Sigmoid colon (tissue), 7 donors: ENCODE data around the gene GFPT1. TPM values are rescaled to one million over a fixed set of nuclear protein-coding genes. Genes with fewer than 3 reads are reported as not detected.

ENCODE experiments used
- DNase-seq: peaks from one replicate; pipeline ENCODE4 v3.0.0-alpha.2; 2019
- H3K27ac ChIP-seq, 4 donors: fragments of 200-600 bp; sonication (generic); one replicate each; pipeline ENCODE4 v1.5.1; 2016 to 2019; ENCODE audit warnings: mild to moderate bottlenecking in 1 of 4
- H3K27me3 ChIP-seq, 3 donors: fragments of 200-600 bp; sonication (generic); one replicate each; pipeline ENCODE4 v1.5.1; 2019; ENCODE audit warnings: mild to moderate bottlenecking in 1 of 3
- H3K36me3 ChIP-seq, 4 donors: fragments of 200-600 bp; sonication (generic); one replicate each; pipeline ENCODE4 v1.5.1; 2016 to 2019
- H3K4me1 ChIP-seq, 4 donors: fragments of 200-600 bp; sonication (generic); one replicate each; pipeline ENCODE4 v1.5.1; 2017 to 2019
- H3K4me3 ChIP-seq, 4 donors: fragments of 200-600 bp; sonication (generic); one replicate each; pipeline ENCODE4 v1.5.1; 2017 to 2019; ENCODE audit warnings: mild to moderate bottlenecking in 2 of 4, moderate library complexity in 1 of 4
- H3K9me3 ChIP-seq, 4 donors: fragments of 200-600 bp in 3 of 4; sonication (generic) in 3 of 4; one replicate each; pipeline versions ENCODE4 v1.5.1 to v1.6.1; 2013 to 2019
- EP300 ChIP-seq, 4 donors: sonication (generic); formaldehyde crosslinking; IDR thresholded peaks; one replicate each; pipeline ENCODE4 v1.6.1; 2017; ENCODE audit warnings: antibody characterized with exemption in 4 of 4
- POLR2A ChIP-seq, 2 donors: fragments of 450-650 bp; IDR thresholded peaks; one replicate each; pipeline ENCODE4 v1.6.1; 2016; ENCODE audit warnings: antibody characterized with exemption in 2 of 2, mild to moderate bottlenecking in 2 of 2, moderate library complexity in 2 of 2
- POLR2AphosphoS5 ChIP-seq, 4 donors: sonication (generic); formaldehyde crosslinking; IDR thresholded peaks; one replicate each; pipeline ENCODE4 v1.6.1; 2017; ENCODE audit warnings: antibody characterized with exemption in 4 of 4
- WGBS, 2 donors: extraction: QIAGEN DNeasy Blood & Tissue Kit; methylation state at CpG; one replicate each; pipeline ENCODE4 v1.1.7; 2013; 5-methylcytosine and 5-hydroxymethylcytosine counted together
- intact Hi-C: fragments of 100-400 bp; cut with DNase I; formaldehyde crosslinking; loops from one replicate; pipeline ENCODE4 v1.15.1; 2023
- polyA plus RNA-seq, 3 donors: library from polyadenylated mRNA; stranded (reverse); fragments of 200-250 nt; gene quantifications; one replicate each; pipeline ENCODE4 v1.2.3, GENCODE V29; 2013
- total RNA-seq, 4 donors: library from RNA; depleted of rRNA; stranded (reverse); fragments of >200 nt; gene quantifications; one replicate each; pipeline ENCODE4 v1.1.0, GENCODE V29; 2016
- TF ChIP-seq, protein P1 (sequence below), 4 experiments: fragments of 450-650 bp in 3 of 4; fragments of 200-600 bp in 1 of 4; IDR thresholded peaks; one replicate each; pipeline ENCODE4 v1.5.1; 2016 to 2019; ENCODE audit warnings: antibody characterized with exemption in 4 of 4, mild to moderate bottlenecking in 3 of 4, moderate library complexity in 2 of 4
- donor health status: healthy with polysubstance abuse.
- donor health status: Bipolar disorder and iron deficiency.
- donor health status: healthy.

GFPT1 gene
- total and polyA plus RNA-seq, 7 donors, result 14.5 to 45.5 (median 24.4) TPM

DNA sequence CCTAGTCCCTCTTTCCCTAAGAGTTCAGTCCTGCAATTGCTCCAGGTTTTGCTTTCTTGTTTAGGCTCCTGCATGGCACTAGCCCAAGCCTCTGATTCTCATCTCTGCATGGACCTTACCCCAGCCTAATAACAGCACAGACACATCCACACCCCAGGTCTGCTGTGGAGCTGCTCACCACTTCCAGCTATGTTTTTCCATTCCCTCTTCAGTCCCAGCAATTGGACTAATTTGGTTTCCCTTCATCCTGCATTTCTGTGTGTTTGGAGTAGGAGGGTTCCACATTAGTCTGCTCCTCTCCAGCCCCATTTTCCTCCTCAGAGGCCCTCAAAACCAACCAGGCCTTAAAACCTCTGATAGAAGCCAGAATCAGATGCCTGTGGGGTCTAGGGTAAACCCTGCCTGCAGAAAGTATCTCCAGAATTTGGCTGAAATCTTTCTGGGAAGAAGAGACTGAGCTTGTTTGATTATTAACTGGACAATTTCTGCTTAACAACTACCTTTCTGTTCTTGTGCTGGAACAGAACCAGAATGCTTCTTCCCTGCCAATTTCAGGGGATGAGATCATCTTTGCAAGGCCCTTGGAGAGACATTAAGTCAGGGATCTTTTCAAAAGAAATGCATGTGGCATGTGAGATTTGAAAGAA is 95.9 kb downstream of the GFPT1 start:
- intact Hi-C loops, result loop anchor here (5.0 kb wide), 1 partner anchor 39 kb away; no protein-coding TSS in a partner anchor
- H3K36me3 ChIP-seq, result no peaks in the 10 kb centered on the region
- H3K27ac ChIP-seq, result peak overlapping the region in 3 of 4 donors; percentile 22 to 79 (median 62)
- H3K4me1 ChIP-seq, result peaks cover 0 to 26% (median 20%) of the 10 kb centered on the region in 4 donors
- no peak for DNase-seq
- H3K27me3 ChIP-seq, result no peaks in the 10 kb centered on the region
- no peak overlapping the region for H3K4me3 ChIP-seq
- no peak for TF ChIP-seq POLR2A (IDR thresholded peaks at IDR 0.05)
- no peak for TF ChIP-seq POLR2AphosphoS5 (IDR thresholded peaks at IDR 0.05)
- TF ChIP-seq, protein P1, sequence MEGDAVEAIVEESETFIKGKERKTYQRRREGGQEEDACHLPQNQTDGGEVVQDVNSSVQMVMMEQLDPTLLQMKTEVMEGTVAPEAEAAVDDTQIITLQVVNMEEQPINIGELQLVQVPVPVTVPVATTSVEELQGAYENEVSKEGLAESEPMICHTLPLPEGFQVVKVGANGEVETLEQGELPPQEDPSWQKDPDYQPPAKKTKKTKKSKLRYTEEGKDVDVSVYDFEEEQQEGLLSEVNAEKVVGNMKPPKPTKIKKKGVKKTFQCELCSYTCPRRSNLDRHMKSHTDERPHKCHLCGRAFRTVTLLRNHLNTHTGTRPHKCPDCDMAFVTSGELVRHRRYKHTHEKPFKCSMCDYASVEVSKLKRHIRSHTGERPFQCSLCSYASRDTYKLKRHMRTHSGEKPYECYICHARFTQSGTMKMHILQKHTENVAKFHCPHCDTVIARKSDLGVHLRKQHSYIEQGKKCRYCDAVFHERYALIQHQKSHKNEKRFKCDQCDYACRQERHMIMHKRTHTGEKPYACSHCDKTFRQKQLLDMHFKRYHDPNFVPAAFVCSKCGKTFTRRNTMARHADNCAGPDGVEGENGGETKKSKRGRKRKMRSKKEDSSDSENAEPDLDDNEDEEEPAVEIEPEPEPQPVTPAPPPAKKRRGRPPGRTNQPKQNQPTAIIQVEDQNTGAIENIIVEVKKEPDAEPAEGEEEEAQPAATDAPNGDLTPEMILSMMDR (IDR thresholded peaks at IDR 0.05), result no peak
- TF ChIP-seq EP300 (IDR thresholded peaks at IDR 0.05), result no peak
- H3K9me3 ChIP-seq, result no peaks in the 10 kb centered on the region

DNA sequence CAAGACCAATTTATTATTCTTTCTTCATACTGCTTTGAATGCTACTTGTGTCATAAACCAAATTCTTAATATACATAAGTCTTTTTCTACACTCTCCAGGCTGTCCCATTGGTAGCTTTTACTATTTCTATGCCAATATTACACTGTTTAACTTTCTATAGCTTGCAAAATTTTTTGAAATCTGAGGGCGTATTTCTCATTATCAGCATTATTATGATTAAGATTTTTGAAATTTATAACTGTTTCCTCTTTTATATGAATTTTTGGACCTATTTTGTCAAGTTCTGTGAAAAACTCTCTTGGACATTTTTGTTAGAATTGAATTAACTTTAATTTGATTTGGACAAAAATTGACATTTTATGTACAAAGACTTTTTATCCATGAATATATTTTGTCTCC is 98.6 kb downstream of the GFPT1 start:
- H3K4me3 ChIP-seq, result no peak overlapping the region
- no peak overlapping the region for H3K27ac ChIP-seq
- no peaks in the 10 kb centered on the region for H3K9me3 ChIP-seq
- intact Hi-C loops, result no loop called here
- WGBS, 2 donors, result 91 to 94% methylated on average over 1 of the region's 1 CpG
- no peak for DNase-seq
- H3K4me1 ChIP-seq, result peaks cover 0 to 26% (median 20%) of the 10 kb centered on the region in 4 donors
- TF ChIP-seq POLR2AphosphoS5 (IDR thresholded peaks at IDR 0.05) (no peak), POLR2A (IDR thresholded peaks at IDR 0.05) (no peak), EP300 (IDR thresholded peaks at IDR 0.05) (no peak)
- TF ChIP-seq, protein P1 (IDR thresholded peaks at IDR 0.05), result no peak
- H3K27me3 ChIP-seq, result no peaks in the 10 kb centered on the region
- H3K36me3 ChIP-seq, result no peaks in the 10 kb centered on the region

DNA sequence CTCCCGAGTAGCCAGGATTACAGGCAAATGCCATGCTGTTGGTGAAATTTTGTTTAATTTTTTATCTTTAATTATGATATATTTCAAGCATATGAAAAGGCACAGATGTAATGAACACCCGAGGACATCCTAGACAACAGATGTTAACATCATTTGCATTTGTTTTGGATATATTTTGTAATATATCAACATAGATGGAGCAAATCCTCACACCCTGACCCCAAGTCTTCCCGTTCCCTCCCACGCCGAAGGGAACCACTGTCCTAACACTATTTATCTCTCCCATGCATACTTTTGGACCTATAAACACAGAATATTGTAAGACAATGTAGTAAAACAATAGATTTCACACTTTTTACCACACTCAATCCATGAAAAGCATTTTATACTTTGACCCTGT is 99.5 kb downstream of the GFPT1 start:
- DNase-seq, result no peak
- Histone ChIP-seq H3K4me1 (peaks cover 0 to 25% (median 19%) of the 10 kb centered on the region in 4 donors), H3K36me3 (no peaks in the 10 kb centered on the region), H3K4me3 (no peak overlapping the region), H3K9me3 (no peaks in the 10 kb centered on the region), H3K27ac (no peak overlapping the region), H3K27me3 (no peaks in the 10 kb centered on the region)
- TF ChIP-seq, protein P1 (IDR thresholded peaks at IDR 0.05), result no peak
- no peak for TF ChIP-seq POLR2AphosphoS5 (IDR thresholded peaks at IDR 0.05)
- TF ChIP-seq POLR2A (IDR thresholded peaks at IDR 0.05), result no peak
- TF ChIP-seq EP300 (IDR thresholded peaks at IDR 0.05), result no peak
- 78 to 79% methylated on average over 5 of the region's 5 CpGs for WGBS, 2 donors
- intact Hi-C loops, result no loop called here

- no peaks in the 10 kb centered on the region for H3K27me3 ChIP-seq
- H3K36me3 ChIP-seq, result no peaks in the 10 kb centered on the region
- TF ChIP-seq POLR2AphosphoS5 (IDR thresholded peaks at IDR 0.05), result no peak
- TF ChIP-seq POLR2A (IDR thresholded peaks at IDR 0.05), result no peak
- no peak for TF ChIP-seq EP300 (IDR thresholded peaks at IDR 0.05)
- TF ChIP-seq, protein P1 (IDR thresholded peaks at IDR 0.05), result no peak
- no peaks in the 10 kb centered on the region for H3K9me3 ChIP-seq
- H3K4me1 ChIP-seq, result peaks cover 0 to 4% (median 2%) of the 10 kb centered on the region in 4 donors
- intact Hi-C loops, result no loop called here
- H3K4me3 ChIP-seq, result no peak overlapping the region
- H3K27ac ChIP-seq, result peak overlapping the region in 1 of 4 donors; percentile 38
- 68 to 71% methylated on average over 3 of the region's 3 CpGs for WGBS, 2 donors
- no peak for DNase-seq
Measured at GRCh38 chr2:69285379-69285894, 101.6 kb downstream of the GFPT1 start.
